ENCODE data around the gene RHAG.

DNA sequence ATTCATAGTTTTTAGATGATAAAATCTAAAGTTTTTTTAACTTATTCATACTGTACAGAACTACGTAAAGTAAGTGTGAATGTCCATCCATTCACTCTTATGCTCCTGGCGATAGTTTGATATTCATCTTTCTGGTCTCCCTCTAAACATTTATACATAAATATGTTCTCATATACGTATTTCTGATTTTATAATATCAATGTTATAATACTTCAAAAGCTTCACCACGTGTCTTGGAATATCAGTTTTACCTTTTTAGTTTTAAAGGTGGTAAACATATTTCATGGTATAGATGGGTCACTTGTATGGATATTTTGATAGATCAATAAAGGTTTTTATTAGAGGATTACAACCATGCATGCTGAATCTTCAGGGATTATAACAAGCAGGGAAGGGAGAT, 10.3 kb upstream of the RHAG start:
- TF ChIP-seq, protein P1, sequence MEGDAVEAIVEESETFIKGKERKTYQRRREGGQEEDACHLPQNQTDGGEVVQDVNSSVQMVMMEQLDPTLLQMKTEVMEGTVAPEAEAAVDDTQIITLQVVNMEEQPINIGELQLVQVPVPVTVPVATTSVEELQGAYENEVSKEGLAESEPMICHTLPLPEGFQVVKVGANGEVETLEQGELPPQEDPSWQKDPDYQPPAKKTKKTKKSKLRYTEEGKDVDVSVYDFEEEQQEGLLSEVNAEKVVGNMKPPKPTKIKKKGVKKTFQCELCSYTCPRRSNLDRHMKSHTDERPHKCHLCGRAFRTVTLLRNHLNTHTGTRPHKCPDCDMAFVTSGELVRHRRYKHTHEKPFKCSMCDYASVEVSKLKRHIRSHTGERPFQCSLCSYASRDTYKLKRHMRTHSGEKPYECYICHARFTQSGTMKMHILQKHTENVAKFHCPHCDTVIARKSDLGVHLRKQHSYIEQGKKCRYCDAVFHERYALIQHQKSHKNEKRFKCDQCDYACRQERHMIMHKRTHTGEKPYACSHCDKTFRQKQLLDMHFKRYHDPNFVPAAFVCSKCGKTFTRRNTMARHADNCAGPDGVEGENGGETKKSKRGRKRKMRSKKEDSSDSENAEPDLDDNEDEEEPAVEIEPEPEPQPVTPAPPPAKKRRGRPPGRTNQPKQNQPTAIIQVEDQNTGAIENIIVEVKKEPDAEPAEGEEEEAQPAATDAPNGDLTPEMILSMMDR (IDR thresholded peaks at IDR 0.05): no peak
- TF ChIP-seq POLR2A (IDR thresholded peaks at IDR 0.05): no peak

Measured in sigmoid colon (tissue), 3 donors.